GM12891 (cell line): ENCODE measurements around the gene VCPKMT.
A peak's percentile ranks its signal among the peaks of the same experiment; 100 is the strongest.

ENCODE experiments used
- PAX5 ChIP-seq: IDR thresholded peaks from 2 replicates; pipeline ENCODE4 v1.6.1; 2011; ENCODE audit warnings: low read length, moderate library complexity, mild to moderate bottlenecking; ENCODE audit not compliant: insufficient read depth, severe bottlenecking
- POLR2A ChIP-seq: IDR thresholded peaks from 2 replicates; pipeline ENCODE4 v1.6.1; 2011; ENCODE audit warnings: low read depth, low read length, control low read depth
- POLR2AphosphoS5 ChIP-seq: IDR thresholded peaks from 2 replicates; pipeline ENCODE4 v1.6.1; 2011; ENCODE audit warnings: low read depth, low read length, control low read depth
- POU2F2 ChIP-seq: IDR thresholded peaks from 2 replicates; pipeline ENCODE4 v1.6.1; 2011; ENCODE audit warnings: low read depth, mild to moderate bottlenecking, control low read depth, low read length, moderate library complexity
- SPI1 ChIP-seq: IDR thresholded peaks from 2 replicates; pipeline ENCODE4 v1.6.1; 2011; ENCODE audit warnings: low read depth, low read length, control low read depth
- TAF1 ChIP-seq: IDR thresholded peaks from 2 replicates; pipeline ENCODE4 v1.6.1; 2011; ENCODE audit warnings: low read depth, low read length, control low read depth

DNA sequence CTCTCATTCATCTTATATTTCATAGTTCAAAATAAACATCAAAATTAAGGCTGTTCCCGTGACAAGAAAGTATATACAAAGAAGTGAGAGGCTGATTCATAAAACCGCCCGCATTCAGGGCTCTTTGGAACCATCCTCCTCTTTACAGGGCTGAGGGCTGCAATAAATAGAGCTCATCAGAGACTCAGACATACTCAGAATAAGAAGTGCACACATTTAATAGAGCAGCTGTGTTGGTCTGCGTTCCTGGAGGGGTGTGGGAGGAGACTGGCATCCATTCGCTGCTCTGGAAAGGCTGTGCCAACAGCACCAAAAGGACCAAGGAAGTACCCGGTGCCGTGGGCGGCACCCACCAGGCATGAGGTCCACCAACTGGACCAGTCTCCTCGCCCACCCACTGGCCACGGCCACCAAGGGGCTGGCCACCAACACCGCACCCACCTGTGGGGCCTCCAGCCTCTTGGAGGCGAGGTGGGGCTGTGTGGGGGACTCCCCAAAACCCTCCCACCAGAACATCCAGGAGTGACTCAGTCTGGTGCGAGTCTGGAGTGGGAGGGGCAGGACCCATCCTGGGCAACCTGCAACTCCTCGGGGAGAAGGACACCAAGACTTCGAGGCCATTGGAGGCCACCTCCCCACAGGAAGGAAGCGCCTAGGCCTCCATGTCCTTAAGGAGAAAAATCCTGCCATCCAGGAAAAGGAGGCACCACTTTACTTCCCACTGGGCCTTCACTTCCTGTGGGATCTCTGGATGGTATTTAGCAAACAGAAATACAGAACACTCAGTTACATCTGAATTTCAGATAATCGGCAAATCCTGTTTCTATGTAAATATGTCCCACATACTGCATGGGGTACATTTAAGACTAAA is 32.7 kb downstream of the VCPKMT start:
- TF ChIP-seq POLR2A = no peak; the same call in 1 of the 2 replicates
- no peak; the same call in 1 of the 2 replicates for TF ChIP-seq POLR2AphosphoS5
- no peak for TF ChIP-seq SPI1
- TF ChIP-seq PAX5 = no peak
- no peak for TF ChIP-seq TAF1
- TF ChIP-seq POU2F2 = peak; percentile 17; the same call in 1 of the 2 replicates
